ENCODE measurements around the gene AUTS2.
A peak's percentile ranks its signal among the peaks of the same experiment; 100 is the strongest.

The AUTS2 gene

DNA sequence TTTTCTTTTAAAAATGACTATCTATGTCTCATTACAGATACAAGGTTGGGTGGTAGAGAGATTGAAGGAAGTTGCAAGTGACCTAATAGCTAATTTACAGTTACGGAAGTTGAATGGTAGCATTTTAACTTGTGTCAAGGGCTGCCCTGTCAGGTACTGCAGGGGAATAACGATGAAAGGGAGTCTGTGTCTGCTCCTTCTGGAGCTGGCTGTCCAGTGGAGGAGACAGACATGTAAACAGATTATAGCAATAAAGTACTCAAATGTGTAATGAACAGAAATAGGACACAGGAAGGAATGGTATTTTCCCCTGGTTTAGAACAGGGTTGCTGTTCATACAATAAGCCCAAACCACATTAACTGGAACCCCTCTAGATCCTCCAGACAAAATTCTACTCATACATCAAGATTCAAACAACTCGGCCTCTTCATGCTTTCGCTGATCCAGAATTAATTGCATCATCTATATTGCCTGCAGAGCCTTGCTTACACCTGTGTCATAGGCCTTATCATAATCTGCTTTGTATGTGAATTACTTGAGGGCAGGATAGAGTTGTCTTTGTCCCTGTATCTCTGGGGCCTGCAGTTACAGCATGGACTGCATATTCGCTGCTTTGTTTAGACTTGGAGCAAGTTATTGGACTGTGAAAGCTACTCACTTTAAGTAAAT is 42.8 kb downstream of the AUTS2 start:
- no peak for DNase-seq (ENCODE audit: low read depth)
- H3K4me3 ChIP-seq (ENCODE audit: low read length) = no peak overlapping the region

DNA sequence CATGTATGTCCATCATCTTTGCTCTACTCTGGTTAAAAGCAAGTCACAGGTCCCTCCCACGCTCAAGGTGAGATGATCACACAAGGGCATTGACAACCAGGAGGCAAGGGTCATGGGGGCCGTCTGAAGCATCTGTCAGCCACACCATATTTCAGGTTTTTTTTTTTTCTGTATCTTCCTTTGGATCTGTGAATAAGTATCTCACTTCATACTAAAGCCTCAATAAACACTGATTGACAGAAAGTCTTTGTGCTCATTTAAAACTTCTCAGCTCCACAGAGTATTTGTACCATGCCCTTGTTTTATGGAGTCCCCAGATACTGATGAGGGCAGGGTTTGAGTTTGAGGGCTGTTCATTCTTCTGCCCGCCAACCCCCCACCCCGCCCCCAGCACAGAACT is 45.0 kb downstream of the AUTS2 start:
- no peak overlapping the region for H3K4me3 ChIP-seq (ENCODE audit: low read length)
- TF ChIP-seq, protein P1, sequence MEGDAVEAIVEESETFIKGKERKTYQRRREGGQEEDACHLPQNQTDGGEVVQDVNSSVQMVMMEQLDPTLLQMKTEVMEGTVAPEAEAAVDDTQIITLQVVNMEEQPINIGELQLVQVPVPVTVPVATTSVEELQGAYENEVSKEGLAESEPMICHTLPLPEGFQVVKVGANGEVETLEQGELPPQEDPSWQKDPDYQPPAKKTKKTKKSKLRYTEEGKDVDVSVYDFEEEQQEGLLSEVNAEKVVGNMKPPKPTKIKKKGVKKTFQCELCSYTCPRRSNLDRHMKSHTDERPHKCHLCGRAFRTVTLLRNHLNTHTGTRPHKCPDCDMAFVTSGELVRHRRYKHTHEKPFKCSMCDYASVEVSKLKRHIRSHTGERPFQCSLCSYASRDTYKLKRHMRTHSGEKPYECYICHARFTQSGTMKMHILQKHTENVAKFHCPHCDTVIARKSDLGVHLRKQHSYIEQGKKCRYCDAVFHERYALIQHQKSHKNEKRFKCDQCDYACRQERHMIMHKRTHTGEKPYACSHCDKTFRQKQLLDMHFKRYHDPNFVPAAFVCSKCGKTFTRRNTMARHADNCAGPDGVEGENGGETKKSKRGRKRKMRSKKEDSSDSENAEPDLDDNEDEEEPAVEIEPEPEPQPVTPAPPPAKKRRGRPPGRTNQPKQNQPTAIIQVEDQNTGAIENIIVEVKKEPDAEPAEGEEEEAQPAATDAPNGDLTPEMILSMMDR (conservative IDR thresholded peaks at IDR 0.05; ENCODE audit: low read length) = no peak
- DNase-seq (ENCODE audit: low read depth) = no peak

More for the DNA sequence above, 42.8 kb downstream of the AUTS2 start:
- TF ChIP-seq, protein P1 (conservative IDR thresholded peaks at IDR 0.05; ENCODE audit: low read length) = no peak

DNA sequence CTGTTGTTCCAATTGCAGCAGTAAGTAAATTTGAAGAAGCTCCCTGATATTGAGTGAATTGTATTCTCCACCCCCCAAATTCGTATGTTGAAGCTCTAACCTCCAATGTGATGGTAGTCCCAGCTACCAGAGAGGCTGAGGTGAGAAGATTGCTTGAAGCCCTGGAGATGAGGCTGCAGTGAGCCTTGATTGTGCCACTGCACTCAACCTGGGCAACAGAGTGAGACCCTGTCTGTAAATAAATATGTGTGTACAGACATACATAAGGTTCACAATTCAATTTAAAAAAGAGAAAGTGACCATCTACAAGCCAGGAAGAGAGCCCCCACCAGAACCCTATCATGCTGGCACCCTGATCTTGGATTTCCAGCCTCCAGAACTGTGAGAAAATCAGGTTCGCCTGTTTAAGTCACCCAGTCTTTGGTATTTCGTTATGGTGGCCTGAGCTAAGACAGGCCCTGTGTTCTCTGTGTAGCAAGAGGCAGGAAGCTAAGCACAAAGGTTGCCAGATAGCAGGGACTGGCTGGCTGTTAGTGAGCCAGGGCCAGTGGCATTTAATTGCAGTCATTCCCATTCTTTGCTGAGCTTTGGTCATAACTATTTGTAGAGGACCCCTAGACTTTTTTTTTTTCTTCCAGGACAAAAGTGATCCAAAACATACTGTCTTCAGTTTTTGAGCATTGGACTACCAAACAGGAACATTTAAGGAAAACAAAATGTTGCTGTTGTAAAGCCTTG is 45.6 kb downstream of the AUTS2 start:
- peak; percentile 52 for DNase-seq (ENCODE audit: low read depth)
- no peak overlapping the region for H3K4me3 ChIP-seq (ENCODE audit: low read length)
- TF ChIP-seq, protein P1 (conservative IDR thresholded peaks at IDR 0.05; ENCODE audit: low read length) = no peak

DNA sequence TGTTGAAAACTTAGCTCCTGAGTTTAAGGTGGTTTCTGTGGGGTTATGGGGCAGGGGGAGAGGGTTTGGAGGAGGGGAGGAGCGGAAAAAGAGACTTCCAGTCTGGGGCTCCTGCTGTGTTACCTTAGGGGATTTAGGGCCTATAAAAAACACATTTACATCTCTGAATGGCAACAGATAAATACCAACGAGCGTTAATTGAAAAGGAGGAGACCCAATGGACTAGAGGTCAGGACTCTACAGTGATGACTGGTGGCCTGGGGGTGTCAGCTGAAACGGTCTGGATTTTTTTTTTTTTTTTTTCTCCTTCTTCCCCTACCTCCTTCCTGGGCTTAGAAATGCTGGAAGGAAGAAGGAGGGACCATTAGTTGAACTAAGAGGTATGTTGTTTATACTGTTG is 47.4 kb downstream of the AUTS2 start:
- H3K4me3 ChIP-seq (ENCODE audit: low read length) = no peak overlapping the region
- TF ChIP-seq, protein P1 (conservative IDR thresholded peaks at IDR 0.05; ENCODE audit: low read length) = no peak
- DNase-seq (ENCODE audit: low read depth) = no peak

DNA sequence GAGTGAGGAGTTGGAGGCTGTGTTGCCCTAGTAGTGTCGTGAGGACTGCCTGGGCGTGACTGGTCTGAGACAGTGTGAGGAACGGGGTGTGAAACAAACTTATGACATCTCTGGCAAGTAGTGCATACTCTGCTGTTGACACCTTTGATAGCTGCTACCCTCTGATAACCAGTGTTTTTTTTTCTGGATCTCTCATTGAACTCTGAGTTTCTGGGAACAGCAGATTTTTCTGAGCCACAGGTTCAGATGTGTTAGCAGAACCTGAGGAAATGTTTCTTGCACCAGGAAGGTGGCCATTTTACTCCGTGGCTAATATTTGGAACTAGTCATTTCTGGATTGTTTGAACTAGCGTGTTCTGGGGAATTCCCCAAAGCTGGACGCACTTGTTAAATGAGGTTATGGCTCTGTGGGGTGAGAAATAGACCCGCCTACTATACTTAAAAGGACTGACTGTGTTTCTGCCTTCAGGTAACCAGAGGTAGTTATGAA is 52.9 kb downstream of the AUTS2 start:
- H3K4me3 ChIP-seq (ENCODE audit: low read length) = no peak overlapping the region
- no peak for DNase-seq (ENCODE audit: low read depth)
- TF ChIP-seq, protein P1 (conservative IDR thresholded peaks at IDR 0.05; ENCODE audit: low read length) = no peak

DNA sequence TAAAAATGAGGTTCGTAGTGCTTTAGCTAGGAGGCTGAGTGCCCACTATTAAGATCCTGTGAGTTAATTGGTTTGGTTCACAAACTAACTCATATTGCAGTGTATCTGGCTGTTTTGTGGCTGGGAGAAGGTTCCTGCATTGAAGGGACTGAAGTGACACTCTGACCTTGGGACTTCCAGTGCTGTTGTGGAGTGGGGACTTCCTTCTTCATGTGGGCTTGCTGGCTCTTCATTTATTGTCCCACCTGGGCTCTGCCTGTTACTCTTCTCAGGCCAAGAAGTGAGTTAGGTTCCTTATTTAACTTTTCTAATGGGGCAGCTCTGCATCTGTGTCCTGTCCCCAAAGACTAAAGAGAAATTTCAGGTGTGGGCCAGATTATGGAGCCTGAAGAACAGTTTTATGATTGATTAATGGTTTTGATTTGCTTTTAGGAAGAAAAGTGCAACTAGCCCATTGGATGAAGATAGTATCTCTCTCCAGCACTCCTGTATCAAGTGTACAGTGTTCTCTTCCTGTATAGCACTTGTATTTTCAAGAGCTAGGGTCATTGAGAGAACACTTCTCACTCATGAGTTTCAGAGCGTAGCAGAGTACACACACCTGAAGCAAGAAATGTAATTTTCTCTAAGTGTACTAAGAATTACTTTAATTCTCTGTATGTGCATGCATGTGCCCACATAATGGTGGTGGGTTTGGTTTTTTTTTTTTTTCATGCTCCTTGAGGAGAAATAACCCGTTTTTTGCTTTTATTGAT is 54.8 kb downstream of the AUTS2 start:
- H3K4me3 ChIP-seq (ENCODE audit: low read length) = no peak overlapping the region
- TF ChIP-seq, protein P1 (conservative IDR thresholded peaks at IDR 0.05; ENCODE audit: low read length) = no peak
- DNase-seq (ENCODE audit: low read depth) = no peak

Measured in AG10803 (cell line).